ENCODE results near the gene CTTN.

The CTTN gene

DNA sequence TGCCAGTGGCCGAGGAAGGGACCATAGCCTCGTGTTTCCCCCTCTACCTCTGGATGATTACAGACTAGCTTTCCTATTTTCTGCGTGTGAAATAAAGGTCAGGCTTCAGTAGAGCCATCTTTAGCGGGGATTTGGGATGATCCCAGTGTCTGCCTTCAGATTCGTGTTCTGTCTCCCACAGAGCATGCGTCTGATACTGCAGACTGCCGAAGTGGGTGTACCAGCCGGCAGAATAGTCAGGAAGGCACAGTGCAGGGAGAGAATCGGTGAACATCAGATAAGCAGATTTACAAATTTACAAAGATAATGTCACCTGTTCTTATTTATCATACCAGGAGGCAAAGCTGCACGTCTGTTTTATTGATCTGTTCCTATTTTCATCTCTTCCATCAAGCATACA is 11.1 kb downstream of the CTTN start:
- no peak for DNase-seq (ENCODE audit: low read depth in 2 of 2)

DNA sequence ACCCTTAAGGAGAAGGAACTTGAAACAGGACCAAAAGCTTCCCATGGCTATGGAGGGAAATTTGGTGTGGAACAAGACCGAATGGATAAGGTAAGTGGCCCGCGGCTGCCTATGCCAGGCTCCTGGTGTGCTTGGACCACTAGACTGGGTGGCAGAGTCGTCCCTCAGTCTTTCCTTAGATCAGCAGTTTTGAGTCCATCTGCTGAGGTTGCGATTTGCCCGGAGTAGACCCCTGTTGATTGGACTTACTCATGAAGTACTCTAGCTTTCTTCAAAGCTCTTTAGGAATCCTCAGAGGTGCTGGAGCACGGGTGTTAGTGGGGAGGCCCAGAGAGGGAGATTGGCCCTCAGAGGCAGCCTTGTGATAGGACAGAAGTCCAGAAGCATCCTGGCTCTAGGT is 11.5 kb downstream of the CTTN start:
- no peak for DNase-seq (ENCODE audit: low read depth in 2 of 2)

DNA sequence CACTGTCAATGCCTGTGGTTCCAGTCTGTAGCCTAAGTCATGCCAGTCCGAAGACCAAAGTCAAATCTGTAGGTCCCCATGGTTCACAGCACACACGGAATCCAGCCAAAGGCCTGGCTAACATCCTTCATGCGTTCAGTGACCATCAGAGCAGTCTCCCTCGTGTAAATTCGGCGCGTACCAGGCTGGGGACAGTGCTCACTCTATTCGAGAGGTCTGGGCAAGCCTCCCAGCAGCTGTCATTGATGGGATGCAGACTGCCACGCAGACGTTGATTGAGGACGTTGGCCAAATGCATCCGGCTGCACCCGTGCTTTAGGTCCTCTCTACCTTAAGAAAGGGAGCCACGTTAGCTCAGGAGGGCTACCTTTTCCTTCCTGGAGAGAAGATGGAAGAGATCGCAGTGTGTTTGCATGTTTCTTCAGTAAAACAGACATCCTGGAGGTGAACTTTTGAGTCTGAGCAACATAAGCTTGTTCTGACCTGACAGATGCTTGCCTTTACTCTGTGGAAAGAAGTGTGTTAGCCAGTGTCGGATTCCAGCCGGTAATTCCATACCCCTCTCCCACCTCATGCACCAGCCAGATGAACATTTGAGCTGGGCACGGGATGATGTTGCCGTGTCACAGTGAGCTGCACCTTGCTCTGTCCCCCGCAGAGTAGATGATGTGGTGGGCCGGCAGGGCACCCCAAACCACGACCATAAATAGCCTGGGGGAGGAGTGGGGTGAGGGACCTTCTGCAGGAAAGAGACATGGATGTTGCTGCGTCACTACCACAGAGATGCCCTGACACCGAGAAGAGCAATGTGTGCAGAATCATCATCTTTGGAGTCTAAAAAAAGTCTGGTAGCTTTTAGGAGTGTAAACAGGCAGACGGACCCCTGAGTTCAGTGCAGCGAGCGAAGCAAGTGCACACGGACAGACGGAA is 12.2 kb downstream of the CTTN start:
- DNase-seq (ENCODE audit: low read depth in 2 of 2), result no peak

DNA sequence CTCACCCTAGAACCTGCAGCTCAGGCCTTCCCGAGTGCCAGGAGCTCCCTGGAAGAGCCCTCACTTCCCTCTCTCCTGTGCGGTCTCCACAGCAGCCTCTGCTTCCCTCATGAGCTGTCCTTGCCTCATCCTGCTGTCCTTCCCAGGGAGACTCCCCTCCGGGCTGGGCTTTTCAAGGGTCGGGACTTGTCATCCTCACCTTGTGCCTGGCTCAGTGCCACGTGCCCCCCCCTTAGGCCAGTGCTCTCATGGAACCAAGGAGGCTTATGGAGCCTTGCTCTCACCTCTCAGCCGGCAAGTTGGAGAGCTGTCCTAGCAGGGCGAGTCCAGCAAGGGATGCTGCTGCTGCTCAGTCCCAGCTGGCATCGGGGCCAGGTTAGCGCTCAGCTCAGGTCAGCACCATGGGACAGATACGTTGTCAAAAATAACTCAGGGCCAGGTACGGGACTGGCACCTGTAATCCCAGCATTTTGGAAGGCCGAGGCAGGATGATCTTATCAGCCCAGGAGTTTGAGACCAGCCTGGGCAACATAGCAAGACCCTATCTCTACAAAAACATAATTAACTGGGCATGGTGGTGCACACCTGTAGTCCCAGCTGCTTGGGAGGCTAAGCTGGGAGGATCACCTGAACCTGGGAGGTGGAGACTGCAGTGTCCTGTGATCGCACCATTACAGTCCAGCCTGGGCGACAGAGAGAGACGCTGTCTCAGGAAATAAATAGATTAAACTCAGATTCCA is 13.6 kb downstream of the CTTN start:
- DNase-seq (ENCODE audit: low read depth in 2 of 2), result no peak

DNA sequence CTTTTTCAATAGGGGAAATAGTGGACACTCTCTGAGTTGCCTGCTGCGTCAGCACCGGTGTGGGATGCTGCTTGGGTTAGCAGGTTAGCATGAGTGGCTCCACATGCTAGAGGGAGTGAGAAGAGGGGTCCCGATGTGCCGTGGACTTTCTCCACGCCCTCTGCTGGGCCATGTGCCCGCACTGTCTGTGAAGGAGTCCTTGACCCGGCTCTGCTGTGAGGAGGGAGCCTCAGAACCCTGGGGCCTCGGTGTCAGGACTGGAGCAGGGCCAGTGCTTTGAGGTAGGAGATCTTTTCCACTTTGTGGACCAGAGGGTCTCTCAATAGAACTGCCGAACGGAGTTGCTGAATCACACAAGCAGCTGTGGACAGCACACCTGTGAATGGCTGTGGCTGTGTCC is 14.8 kb downstream of the CTTN start:
- DNase-seq (ENCODE audit: low read depth in 2 of 2), result no peak

DNA sequence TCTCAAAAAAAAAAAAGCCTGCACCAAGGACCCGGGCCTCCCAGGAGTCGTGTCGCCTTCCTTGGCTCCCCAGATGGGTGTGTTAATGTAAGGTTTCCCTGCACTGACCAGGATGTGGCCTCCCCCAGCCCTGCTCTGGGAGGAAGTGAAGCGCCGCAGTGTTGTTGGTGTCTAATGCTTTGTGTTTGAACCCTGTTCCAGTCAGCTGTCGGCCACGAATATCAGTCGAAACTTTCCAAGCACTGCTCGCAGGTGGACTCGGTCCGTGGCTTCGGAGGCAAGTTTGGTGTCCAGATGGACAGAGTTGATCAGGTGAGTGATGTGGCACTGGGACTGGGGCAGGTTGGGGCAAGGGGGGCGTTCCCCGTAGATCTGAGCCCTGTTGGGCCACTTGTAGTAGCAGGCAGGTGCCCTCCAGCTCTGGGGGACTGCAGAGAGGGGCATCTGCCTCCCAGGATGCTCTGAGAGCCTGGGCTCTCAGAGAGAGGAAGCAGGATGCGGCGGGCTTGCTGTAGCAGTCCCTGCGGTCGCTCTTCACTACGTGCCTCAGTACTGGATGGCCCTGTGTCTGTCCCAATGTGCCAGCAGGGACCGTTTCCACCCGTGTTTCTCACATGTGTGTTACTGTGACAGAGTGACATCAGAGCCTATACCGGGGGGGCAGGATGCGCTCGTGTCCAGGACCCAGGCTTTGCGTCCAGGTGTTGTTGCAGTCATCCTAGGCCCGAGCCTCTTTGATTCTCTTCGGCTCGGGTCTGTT is 16.2 kb downstream of the CTTN start:
- DNase-seq (ENCODE audit: low read depth in 2 of 2), result no peak

DNA sequence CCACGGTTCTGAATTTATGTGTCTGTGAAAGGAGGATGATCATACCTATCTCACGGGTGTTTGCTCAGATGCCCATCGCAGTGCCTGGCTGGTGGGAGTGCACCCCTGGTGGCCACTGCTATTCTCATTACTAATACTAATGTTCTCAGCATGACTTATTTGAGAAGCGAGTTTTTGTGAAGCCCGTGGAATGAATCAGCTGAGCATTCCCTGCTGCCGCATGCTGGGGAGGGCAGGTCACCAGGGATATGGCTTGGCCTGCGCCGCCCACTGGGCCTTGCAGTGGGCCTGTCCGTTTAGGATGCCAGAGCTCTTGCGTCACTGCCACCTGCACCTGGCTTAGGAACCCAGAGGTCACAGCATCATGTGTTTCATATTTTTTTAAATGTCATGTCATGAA is 16.9 kb downstream of the CTTN start:
- no peak for DNase-seq (ENCODE audit: low read depth in 2 of 2)

DNA sequence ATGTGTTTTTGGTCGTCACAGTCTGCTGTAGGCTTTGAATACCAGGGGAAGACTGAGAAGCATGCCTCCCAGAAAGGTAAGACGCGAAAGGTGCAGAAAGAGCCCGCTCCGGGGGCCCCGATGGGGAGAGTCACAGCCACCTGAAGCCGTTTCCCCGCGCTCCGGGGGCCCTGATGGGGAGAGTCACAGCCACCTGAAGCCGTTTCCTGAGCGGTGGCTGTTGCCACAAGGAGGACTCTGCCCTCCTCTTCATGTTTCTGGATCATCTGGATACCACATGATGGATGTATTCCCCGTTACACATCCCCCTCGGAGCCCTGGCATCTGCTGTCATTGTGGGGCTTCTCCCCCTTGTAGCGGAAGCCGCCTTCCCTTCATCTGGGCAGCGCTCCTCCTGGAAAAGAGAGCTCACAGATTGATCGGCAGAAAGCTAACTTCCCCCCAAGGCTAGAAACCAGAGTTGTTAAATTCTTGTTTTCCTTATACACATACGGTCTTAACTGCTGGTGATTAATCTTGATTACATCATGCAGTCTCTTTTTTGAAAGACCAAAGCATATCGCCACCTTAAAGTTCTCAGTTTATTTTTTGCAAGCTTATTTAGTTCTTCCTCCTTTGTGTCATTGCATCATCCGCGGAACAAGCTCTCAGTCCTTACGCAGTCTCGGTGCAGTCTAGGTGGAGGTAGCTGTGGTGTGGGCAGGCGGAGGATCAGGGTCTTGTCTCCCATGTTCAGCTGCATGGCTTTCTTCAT is 17.5 kb downstream of the CTTN start:
- no peak for DNase-seq (ENCODE audit: low read depth in 2 of 2)

DNA sequence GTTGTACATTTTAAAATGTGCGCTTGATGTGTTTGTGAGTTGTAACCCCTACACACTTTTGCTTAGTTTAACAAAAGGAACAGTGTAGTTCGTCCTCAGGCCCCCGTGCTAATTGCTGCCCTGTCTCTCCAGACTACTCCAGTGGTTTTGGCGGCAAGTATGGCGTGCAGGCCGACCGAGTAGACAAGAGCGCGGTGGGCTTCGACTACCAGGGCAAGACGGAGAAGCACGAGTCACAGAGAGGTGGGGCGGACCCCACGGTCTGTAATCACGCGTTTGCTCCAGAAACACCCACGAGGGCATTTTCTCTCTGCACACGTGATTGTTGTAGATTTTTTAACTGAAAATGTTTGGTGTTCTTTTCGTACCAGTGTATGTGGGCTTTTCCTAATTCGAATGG is 18.6 kb downstream of the CTTN start:
- DNase-seq (ENCODE audit: low read depth in 2 of 2), result no peak

DNA sequence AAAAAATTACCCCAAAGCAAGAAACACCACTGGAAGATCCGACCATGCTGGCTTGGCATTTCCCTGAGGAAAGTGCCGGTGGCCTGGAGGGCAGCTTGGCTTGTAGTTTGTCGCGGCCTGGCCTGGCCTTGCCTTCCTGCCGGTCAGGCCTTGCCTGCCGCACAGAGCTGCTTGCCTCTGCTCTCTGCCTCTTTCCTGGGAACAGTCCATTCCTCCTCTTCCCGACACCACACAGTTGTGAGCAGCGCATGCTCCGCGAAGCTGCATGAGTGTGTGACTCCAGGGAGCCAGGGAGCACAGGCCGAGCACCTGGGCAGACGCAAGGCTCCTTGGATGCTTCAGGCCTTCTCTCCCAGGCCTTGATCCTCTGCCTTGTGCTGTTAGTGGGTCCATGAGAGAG is 19.8 kb downstream of the CTTN start:
- DNase-seq (ENCODE audit: low read depth in 2 of 2), result no peak

DNA sequence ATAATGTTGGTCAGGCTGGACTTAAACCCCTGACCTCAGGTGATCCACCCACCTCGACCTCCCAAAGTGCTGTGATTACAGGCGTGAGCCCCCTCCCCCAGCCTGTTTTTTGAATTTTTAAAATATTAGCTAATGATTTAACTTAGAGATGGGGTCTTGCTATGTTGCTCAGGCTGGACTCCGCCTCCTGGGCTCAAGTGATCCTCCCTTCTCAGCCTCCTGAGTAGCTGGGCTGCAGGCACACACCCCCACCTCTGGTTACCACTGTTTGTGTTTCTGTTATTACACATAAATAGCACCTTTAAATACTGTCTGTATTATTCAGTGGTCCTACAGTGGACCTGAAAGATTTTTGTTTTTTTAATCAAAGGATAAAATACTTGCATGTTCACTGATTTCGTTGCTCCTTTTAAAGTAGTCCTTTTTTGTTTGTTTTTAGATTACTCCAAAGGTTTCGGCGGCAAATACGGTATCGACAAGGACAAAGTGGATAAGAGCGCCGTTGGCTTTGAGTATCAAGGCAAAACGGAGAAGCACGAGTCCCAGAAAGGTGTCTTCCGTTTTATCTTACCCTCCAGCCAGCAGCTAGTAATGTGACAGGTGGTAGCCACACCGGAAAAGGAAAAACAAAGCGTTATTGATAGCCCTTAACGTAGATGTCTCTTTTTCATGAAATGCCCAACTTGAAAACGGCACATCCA is 21.1 kb downstream of the CTTN start:
- DNase-seq (ENCODE audit: low read depth in 2 of 2), result no peak

DNA sequence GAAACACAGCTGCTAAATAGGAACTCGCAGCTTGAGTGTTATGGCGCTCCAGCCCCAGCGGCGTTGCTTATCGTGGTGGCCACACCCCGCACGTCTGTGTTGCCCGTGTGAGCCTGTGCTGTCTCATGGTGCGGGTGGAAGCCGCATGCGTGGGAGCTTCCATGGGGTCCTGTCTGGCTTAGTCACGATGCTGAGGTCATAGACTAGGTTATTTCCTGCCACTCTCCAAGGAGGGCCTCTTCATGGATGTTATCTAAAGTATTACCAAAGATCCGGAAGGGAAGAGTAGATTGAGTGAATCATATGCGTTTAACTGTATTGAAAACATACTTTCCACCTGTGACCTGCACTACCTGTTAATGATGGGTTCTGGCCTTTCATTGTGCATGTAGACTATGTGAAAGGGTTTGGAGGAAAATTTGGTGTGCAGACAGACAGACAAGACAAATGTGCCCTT is 21.7 kb downstream of the CTTN start:
- no peak for DNase-seq (ENCODE audit: low read depth in 2 of 2)

DNA sequence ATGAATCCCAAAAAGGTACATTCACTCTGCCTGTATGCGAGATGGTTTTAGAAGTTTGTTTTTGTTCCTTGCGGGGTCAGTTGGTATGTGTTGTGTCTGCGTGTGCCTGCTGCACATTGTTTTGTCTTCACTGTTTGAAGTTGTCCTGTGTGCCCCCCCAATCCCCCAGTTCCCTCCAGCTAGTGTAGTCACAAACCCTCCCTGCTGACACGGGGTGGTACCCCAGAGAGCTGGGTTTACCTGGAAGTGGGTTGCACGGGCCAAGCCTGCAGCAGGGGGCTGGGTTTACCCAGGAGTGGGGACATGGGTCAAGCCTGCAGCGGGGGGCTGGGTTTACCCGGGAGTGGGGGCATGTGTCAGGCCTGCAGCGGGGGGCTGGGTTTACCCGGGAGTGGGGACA is 22.2 kb downstream of the CTTN start:
- no peak for DNase-seq (ENCODE audit: low read depth in 2 of 2)

DNA sequence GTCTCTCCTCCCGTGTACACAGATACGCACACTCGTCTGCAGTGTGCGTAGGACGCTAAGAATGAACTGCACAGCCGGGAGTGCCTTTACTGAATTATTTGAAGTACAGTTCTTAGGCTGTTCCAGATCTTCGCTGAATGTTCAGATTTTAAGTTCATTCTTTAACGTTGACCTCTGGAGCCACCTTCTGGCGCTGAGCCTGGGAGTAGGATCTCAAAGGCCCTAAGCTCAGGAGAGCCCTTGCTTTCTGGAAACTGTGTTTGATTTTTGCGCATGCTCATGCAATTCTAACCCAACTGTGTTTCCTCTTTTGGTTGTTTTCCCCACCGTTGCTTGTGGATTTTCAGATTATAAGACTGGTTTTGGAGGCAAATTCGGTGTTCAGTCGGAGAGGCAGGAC is 22.8 kb downstream of the CTTN start:
- DNase-seq (ENCODE audit: low read depth in 2 of 2), result no peak

DNA sequence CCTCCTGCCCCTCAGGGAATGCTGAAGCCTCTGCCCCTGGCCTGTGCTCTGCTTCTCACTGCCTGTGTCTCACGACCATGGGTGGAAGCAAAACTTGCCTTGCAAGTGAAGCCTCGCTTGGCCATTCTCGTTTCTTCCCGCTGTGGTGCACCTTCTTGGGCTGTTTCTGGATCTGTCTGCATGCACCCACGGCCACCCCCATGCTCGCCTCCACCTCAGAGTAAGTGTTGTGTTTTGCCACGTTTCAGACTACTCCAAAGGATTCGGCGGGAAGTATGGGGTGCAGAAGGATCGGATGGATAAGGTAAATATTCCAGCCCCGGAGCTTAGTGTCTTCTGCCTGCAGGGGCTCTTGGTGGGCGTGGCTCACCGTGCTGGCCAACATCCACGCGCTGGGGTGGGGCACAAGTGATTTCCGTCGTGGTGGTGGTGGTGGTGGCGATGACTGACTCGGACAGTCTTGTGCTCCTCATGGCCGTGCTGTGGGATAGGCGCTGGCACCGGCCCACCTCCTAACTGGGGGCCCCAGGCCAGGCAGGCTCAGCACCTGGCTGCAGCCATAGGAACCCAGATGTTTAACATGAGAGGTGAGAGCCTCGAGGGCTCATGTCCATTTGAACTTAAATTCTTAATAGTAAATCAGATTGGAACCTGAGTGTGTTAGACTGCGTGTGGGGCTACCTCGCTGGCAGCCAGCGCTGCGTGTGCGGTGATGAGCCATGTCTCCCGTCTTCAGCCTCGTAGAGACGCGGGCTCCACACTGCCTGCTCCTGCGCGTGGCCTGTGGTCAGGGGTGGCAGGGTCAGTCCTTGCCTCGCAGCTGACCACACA is 24.6 kb downstream of the CTTN start:
- no peak for DNase-seq (ENCODE audit: low read depth in 2 of 2)

DNA sequence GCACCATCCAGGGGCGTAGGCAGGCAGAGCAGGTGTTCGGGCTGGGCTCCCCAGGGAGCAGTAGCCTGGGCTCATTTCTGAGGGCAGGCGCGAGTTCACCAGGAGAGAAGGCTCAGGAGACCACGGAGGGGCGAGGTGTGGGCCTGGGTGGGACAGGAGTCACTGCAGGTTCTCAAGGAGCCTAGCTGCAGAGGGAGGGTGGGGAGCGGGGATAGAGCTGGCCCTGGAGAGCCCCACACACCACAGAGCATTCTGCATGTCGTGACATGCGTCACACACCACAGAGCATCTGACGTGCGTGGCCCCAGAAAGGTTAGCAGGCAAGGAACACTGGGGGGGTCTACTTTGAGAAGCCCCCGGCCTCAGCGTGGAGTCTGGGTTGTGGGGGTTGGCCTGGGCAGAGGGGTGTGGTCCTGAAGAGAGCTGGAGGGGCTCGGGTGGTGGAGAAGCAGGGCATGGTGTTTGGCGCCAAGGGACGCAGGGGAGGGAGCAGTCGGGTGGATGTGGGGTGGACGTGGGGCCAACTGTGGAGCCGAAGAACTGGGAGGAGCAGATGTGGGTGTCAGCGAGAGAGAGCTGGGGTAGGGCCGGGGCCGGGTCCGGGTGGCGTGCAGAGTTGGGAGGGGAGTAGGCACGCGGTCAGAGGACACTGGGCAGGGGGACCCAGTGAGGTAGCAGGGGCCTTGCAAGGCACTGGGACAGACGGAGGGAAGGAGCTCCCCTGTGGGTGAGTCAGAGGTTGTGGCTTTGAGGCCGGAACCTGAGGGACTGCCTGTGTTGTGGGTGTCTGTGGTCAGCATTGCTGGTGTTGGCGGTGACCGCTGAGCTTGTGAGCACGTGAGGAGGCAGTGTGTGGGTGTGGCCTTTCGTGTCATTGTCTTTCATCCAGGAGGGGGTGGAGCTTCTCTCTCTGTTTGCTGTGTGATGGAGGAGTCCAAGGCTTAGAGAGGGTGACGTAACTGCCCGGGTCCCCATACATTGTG is 25.5 kb downstream of the CTTN start:
- DNase-seq (ENCODE audit: low read depth in 2 of 2), result peak in 1 of 2 donors; percentile 34

DNA sequence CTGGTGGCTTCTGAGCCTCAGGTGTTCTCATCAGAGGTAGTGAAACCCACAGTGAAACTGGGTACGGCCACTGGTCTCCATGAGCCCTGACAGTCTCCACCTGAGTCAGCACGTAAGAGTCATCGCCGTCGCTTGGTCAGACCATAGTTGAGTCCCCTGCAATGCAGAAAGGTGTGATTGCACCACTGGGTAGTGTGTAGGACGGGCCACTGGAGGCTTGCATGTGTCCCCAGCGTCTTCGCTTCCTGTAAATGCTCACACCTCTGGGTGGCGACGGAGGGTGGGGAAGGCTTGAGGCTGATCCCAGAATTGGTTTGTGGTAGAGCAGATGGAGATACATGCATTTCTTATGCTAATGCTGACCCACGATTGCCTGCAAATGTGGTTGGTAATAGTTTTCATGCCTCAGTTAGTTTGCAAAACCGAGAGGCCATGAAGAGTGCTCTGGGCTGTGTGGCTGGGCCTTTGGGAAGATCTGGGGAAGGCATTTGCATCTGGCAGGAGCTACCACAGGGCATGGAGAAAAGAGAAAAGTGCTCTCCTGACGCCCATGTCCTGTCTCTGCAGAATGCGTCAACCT is 26.5 kb downstream of the CTTN start:
- no peak for DNase-seq (ENCODE audit: low read depth in 2 of 2)

DNA sequence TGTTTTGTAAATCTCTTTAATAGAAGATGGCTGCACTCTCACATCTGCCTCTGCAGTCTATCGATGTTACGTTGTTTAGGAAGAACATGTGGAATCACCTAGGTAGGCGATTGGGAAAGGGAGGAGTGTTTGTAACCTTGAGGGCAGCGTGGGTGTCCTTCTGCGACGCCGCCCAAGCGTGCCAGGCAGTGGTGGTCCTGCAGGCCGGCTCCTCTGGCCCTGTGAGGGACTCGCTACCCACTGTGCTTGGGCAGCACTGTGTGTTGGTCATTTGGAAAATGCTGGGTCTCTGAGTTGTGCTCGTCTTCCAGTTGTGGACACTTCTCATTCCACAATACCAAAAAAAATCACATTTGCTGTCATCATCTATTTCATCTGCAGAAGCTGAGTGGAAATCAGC is 29.1 kb downstream of the CTTN start:
- no peak for DNase-seq (ENCODE audit: low read depth in 2 of 2)
